NK-92 (cell line): ENCODE results near the gene TOX2.

Experiments used
- DNase-seq: peaks from one replicate; lab custom pipeline; 2025; ENCODE audit not compliant: unreplicated experiment; lab: John Stamatoyannopoulos, UW

The TOX2 gene

DNA sequence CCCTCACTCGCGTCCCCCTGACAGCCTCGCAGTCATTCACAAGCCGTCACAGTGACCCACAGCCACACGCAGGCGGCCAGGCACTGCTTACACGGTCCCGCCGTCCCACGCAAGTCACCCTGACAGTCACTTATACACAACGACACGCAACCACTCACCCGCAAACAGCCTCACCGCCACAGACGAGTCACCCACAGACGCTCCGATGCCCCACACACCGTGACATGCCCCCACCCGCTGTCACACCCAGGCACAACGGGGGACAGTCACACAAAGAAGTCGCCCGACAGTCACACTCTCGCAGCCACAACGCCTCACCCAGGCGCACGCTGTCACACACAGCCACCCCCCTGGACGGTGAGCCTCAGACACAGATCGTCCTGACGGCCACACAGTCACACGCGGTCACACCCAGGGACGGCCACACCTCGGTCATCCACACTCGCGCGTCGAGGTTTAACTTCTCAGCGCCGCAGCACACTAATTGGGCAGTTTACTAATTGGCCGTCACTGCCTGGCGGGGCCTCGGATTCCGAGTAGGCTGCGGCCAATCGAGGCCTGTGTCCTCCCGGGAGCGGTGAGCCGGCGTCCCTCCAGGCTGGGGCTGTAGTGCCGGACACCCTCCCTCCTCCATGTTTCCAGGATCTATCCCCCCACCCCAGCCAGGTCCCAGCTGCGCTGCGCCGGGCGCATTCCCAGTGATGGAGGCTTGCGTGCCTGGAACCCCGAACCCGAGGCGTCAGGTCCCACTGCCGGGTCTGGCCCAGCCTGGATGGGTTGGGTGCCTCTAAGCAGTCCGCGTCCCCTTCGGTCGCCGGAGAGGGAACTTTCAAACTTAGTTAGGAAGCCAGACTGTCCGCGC lies 790 bp downstream of the TOX2 start:
- no peak for DNase-seq

DNA sequence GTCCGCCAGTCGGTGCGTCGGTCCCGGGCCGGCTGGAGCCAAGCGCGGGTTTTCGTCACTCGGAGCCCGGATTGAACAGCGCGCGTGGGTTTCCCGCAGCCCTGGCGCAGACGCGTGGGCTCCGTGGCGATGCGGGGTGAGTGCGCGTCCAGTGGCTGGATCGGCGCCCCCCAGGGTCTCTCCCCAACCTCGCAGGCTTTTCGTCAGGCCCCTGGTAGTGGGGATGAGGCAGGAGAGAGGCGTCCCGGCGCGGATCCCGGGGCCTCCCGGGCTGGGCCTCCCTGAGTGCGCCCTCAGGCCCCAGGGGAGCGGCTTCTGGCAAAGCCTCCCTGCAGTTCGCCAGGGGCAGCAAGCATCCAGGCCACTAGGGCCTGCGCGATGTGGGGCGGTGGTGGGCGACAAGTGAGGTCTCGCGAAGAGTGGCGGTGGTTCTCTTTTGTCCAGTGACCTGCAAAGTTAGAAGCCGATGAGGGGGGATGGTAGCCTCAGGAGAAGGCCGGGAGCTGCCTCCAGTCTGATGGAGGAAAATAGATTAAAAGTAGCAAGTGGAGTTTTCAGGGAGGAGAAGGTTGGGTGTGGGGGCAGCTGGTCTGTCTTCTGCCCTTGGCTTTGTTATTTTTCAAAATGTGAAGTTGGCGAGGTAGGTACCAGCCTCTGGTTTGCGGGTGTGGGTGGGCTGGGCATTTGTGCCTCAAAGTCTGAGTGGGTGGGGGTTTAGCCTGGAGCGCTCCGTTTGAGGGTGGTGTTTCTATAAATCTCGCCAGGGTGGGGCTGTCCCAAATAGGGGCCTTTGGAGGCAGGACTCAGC lies 1.6 kb downstream of the TOX2 start:
- DNase-seq: no peak

DNA sequence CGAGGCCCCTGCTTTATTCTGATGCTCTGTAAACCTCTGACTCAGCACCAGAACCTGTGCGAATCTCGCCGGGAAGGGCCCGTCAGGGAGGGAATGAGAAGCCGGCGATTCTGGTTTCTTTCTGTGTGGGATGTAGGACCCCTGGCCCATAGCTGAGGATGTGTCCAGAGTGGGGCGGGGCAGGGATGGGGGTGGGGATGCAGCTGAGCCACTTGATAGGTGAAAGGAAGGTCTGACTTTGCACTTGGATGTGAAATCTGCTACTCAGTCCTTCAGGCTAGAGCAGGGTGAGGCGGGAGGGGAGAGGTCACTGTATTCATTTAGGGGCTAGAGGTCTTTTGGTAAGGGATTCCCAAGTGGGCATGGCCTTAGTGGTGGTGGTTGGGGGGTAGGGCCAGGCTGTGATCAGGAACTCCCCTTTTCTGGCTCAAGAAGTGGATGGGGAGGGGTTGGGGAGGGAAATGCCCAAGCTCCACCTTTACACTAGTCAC lies 2.3 kb downstream of the TOX2 start:
- no peak for DNase-seq

DNA sequence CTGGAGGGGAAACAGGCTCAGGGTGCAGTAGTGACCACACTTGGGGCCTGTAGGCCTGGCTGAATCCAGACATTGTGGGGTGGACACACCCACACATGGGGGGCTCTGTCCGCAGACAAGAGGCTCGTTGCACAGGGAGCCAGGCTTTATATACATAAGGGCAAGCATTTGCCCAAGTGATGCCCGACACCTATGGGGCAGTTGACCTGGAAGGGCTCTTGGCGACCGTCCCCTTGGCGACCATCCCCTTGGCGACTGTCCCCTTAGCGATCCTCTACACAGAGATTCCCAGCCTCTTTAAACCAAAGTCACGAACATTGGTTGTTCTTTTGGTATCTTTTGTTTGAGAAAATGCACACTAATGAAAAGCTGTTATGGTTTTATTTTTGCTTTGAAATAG lies 2.7 kb downstream of the TOX2 start:
- no peak for DNase-seq

DNA sequence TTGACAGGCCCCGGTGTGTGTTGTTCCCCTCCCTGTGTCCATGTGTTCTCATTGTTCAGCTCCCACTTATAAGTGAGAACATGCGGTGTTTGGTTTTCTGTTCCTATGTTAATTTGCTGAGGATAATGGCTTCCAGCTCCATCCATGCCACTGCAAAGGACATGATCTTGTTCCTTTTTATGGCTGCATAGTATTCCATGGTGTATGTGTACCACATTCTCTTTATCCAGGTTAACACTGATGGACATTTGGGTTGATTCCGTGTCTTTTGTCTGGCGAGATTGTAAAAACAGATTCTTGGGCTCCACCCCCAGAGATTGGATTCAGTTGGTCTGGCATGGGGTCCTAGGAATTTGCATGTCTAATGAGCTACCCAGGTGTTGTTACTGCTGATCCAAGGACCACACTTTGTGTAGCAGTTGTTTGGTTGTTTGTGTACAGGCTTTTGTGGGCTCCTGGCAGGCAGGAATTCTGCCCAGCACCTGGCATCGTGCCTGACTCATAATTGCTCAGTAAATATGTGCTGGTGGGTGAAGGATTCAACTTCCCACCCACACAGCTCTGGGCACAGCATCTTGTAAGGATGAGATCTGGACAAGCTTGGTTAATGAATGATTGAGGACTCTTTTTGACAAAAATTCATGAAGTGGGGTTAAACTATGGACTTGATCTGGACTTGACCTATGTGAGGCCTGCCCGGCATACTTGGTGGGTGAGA lies 5.2 kb downstream of the TOX2 start:
- DNase-seq: no peak

DNA sequence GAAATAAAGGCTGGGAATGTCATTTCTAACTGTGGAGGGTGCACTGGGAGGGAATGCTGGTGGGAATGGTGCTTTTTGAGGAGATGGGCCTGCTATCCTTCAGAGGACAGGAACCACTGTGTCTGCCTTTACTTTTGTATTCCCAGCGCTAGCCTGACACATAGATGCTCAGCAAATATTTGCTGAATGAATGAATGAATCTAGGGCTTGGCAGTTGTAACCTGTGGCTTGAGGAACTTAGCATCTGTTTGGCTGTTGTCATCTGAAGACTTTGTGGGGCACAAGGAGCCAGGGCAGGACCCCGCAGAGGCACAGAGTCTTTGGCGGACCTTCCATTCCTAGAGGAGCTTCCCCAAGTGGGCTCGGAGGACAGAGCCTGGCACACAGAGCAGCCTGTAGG lies 6.1 kb downstream of the TOX2 start:
- no peak for DNase-seq

DNA sequence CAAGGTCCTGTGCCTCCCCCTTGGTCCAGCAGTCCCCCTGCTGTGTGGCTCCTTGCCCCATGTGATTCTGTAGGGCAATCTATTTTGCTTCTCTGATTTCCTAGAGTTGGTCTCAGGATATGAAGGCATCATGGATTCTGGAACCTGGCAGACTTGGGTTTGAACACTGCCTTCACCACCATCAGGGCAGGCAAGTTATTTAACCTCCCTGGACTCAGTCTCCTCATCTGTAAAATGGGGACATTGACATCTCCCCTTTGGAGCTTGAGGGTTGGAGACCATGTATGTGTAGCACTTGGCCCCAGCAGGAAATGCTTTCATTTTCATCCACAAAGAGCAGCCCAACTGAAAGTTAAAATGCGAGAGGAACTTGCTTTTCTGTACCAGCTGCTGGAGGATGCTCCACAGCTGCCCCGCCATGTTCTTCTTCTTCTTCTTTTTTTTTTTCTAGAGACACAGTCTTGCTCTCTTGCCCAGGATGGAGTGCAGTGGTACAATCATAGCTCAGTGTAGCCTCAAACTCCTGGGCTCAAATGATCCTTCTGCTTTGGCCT lies 6.7 kb downstream of the TOX2 start:
- no peak for DNase-seq

DNA sequence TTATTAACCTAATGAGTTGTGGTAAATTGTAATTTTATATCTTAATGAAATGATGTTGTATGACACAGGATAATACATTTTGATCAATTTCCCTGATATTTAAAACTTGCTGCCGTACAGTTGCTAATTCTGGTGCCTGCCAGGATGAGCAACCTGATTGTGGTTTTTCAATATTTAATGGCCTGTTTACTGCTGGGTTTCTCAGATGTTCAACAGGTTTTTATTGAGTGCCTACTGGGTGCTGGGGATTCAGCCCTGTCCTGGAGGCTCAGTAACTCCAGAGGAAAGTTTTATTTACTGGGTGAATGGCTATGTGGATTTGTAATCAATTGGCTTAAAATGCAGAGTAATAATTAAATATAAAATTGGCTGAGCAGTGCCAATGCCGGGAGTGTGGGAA lies 8.0 kb downstream of the TOX2 start:
- no peak for DNase-seq

DNA sequence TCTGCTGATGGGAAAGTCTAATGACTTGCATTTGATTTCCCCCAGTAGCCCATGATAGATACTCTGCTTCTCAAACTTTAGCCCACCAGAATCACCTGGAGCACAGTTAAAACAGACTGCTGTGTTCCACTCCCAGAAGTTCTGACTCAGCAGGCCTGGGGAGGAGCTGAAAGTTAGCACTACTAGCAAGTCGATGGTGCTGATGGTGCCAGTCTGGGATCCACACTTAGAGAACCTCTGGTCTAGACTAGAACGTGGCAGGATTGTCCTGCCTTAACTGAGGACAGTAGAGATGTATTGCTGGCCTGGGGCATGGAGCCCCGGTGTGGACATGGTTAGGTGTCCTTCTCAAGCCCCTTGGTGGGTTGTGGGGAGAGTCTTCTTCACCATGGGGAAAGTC lies 8.7 kb downstream of the TOX2 start:
- no peak for DNase-seq

DNA sequence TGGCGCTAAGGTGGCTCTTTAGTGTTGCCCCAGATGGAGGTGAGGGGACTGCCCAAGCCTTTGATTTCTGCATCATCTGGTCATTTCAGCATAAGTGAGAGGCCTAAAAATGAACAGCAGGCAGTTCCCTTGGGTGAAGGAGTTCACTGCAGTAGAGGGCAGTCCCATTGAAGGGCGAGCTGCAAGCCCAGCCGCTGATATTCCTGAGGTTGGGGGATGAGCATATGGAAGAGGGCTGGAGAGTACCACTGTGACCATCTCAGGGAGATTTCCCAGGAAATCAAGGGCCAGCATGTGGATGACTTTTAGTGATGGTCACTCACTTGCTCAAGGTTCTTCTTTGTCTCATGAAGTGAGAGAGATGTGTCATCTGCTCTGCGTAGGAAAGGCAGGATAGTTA lies 9.3 kb downstream of the TOX2 start:
- no peak for DNase-seq

DNA sequence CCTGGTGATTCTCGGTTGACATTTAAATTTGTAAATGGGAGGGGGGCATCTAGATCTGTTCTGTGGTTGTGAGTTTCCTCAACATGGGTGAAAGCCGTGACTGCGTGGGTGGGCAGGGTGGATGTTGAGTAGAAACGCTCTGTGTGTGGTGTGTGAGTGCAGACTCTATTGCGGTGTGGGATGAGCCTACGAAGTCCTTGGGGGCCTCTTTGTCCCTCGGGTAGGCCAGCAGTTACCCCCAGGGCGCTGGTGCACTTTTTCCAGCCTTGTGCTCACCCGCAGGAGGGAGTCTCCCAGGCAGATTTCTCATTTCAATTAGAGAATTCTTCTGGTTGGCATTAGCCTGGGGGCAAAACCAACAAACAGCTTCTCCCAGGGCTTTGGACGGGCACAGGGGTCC lies 10.6 kb downstream of the TOX2 start:
- DNase-seq: no peak

DNA sequence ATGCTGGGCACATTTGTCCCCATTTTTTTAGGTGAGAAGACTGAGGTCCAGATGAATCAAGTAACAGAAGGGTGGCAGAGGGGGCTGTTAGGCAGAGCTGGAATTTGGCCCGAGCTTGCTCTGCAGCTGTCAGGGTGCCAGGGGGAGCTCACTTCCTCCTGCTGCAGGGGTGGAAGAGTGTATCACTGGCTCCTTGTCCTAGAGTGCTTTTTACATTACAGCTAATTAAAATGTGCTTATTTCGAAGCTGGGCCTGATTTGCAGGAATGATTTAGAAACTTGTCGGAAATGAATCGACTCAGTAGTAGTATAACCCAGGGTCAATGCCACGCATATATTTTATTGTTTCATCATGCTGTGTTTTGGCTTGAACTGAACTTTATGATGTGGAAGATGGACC lies 11.1 kb downstream of the TOX2 start:
- no peak for DNase-seq

DNA sequence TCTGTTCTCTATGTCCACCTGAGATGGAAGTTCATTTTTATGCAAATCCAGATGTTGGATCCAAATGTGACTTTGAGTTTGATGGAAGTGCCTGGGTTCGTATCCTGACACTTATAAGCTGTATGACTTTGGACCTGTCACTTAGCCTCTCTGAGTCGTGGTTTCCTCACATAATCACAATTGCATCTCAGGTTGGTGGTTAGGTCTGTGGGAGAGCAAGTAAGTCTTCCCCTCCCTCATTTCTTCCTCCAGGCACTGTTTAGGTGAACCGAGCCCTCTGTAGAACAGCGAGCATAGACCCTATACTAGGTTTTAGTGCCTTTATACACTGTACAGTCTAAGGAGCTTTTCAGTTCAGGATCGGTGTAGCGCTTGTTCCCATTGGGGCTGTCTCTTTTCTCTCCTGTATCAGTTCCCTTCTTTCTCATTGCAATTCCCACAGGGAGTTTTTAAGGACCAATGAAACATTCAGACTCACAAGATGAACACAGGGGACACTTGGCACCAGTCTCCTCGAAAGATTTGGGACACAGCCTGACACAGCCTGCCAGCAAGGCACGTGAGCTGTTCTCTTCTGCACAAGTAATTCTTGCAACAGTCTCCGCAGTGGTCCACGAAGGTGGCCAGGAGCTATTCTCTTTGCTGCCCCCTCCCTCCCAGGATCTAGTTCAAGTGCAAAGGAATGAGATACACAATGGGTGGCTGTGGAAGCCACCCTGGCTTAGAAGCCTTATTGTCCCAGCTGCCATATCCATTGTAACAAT lies 11.8 kb downstream of the TOX2 start:
- no peak for DNase-seq

DNA sequence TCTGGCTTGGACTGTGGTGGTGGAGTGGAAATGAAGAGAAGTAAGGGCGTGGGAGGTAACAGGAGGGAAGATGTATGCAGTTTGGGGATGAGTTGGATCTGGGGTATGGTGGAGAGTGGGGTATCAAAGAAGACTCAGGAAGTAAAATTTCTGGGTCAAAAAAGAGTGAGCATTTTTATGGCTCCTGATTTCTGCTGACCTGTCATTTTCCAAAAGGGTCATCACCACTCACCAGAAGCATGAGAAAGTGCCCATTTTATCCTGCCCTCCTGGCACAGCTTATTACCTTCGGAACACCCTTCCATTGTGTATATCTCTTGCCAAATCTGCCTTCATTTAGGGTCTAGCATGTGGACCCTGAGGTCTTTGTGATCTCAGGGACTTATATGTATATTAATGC lies 17.3 kb downstream of the TOX2 start:
- DNase-seq: no peak

DNA sequence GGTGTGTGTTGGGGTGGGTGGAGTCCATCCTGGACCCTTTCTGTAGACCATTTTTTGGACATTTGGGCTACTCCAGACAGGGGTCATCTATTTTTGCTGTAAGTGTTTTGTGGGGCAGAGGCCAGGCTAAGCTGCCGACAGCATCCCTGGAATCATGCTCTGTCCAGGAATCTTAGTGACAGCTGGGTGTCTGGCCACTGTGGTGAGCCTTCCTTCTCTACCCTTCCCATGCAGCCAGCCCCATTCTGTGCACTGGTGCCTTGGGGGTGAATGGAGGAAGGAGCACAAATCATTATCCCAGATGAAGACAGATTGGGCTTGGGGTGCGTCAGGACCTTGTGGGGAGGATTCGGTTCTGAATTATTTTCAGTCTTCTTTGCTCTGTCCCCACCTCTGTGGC lies 20.2 kb downstream of the TOX2 start:
- DNase-seq: no peak

DNA sequence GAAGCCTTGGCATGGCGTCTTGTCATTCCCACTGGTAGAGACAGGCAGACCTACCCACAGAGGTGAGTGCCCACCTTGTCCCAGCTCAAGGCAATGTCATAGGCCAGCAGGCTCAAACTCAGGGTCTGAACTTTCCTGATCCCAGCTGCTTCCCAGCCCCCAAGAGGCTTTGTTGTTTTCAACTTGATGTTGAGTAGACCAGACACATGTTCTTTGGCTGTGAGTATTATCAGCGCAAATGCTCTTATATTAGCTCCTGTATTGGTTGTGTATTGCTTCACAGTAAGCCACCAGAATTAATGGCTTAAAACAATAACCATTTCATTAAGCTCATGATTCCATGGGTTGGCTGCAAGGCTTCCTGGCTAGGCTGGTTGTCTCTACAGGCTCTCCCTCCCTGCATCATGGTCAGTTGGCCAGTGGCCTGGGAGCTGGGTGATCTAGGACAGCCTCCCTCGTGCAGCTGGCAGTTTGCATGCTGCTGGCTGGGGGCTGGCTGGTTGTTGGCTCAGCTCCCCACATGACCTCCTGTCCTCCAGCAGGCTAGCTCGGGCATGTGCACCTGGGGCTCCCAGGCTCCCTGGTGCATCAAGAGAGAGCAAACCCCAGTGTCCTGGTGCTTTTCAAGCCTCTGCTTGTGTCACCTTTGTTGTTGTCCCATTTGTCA lies 21.6 kb downstream of the TOX2 start:
- no peak for DNase-seq

DNA sequence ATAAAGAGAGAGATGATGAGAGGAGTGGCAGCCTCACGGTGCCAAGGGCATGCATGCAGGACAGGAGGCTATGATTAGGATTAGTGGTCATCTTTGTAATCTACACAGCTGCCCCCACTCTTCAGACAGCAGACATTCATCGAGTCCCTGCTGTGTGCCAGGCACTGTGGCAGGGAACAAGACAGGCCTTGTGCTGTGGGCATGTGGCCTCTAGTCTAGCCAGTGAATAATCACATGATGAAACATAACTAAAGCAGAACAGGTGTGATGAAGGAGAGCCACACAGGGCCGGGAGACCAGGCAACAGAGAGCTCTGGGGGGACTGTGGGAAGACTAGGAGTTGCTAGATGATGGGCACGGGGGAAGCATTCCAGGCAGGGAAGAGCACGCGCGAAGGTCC lies 22.2 kb downstream of the TOX2 start:
- no peak for DNase-seq

DNA sequence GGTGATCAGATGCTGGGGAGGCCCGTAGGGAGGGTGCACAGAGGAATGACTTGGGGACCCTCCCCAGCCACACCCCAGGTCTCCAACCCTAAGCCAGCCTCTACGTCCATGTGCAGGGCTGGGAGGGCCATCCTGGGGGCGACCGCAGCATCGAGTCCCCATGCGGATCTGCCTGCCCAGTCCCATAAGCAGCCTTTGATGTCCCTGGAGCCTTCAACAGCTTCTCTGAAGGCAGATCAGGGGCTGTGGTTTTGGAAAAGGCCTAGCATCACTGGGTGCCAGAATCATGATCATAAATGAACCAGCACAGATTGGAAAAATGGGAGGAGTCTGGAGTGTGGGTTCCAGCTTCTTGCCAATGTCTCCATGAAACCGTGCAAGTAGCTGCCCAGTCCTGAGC lies 22.9 kb downstream of the TOX2 start:
- no peak for DNase-seq

DNA sequence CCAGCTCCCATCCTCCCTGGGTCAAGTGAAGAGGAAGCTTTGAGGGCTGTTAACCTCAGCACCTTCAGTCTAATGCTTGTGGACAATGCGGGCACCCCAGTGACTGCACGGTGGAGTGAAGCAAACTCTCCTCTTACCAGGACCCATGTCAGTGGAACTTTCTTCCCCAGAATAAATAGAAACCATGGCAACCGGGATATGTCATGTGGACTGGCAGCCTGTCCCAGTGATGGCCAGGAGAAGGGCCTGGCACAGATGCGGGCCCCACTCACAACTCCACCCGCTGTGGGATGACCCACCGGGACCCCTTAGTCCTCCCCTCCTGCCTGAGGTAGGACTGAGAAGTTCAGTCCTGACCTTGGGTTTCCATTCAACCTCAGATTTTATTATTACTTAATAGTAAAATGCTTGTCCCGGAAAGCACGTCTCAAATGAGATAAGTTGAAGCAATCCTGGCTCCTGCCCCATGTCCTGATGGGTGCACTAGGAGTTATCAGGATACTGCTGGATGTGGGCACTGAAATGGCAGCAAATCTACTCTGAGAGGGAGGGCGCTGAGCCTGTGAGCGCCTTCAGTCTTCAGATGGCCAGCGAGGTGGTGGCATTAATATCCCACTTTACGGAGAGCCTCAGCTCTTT lies 23.5 kb downstream of the TOX2 start:
- DNase-seq: no peak
